HAP-1 (cell line): ENCODE data around the gene CACNA1E.

ENCODE experiments used
- DNase-seq, 2 experiments: peaks; one replicate each; pipeline ENCODE4 v3.0.0-alpha.2; 2016 to 2020; ENCODE audit warnings: low spot score in 2 of 2
- H3K27me3 ChIP-seq: fragments of 250-450 bp; sonication (Bioruptor Pico); 2 replicates; pipeline ENCODE4 v1.5.1; 2020; ENCODE audit warnings: low read depth, mild to moderate bottlenecking, moderate library complexity
- H3K36me3 ChIP-seq: fragments of 250-450 bp; sonication (Bioruptor Pico); replicated peaks from 2 replicates; pipeline ENCODE4 v1.5.1; 2020; ENCODE audit warnings: mild to moderate bottlenecking
- H3K4me1 ChIP-seq: fragments of 250-450 bp; sonication (Bioruptor Pico); 2 replicates; pipeline ENCODE4 v1.5.1; 2020; ENCODE audit warnings: mild to moderate bottlenecking
- H3K4me3 ChIP-seq: fragments of 250-450 bp; sonication (Bioruptor Pico); 2 replicates; pipeline ENCODE4 v1.5.1; 2020; ENCODE audit warnings: mild to moderate bottlenecking, moderate library complexity
- H3K9me3 ChIP-seq: fragments of 250-450 bp; sonication (Bioruptor Pico); 2 replicates; pipeline ENCODE4 v1.5.1; 2020; ENCODE audit warnings: mild to moderate bottlenecking, moderate library complexity
- in situ Hi-C: fragments of 300-500 bp; cut with MboI; formaldehyde crosslinking; loops from 3 replicates; pipeline ENCODE4 v1.14.3; 2020; ENCODE audit warnings: low sequenced_read_pairs, inconsistent platforms, mixed read lengths

CACNA1E gene

DNA sequence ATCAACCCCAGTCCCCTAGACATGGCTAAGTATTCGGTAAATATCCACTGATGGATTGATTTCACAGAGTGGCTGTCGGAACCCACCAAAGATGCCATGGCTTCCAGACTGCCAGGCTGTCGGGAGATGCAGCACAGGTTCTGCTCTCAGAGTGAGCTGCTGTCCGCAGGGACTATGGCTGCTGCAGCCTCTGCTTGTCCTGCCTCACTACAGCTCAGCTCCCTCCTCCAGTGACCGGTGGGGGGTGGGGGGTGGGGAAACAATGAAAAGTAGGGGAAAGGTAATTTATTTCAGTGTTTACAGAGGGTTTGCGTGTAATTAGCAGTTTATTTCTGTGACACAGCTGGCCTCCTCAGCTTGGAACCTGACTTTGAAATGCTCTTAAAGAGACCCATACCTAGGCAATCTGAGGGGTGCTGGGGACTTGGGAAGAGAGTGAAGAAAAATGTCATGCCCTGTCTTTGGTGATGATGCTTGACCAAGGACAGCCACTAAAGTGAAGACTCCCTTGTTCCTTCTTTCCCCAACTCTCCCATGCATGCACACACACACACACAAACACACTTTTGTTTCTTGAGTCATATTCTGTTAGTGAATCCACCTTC is 109.0 kb downstream of the CACNA1E start:
- in situ Hi-C loops, result no loop called here
- no peak for DNase-seq

DNA sequence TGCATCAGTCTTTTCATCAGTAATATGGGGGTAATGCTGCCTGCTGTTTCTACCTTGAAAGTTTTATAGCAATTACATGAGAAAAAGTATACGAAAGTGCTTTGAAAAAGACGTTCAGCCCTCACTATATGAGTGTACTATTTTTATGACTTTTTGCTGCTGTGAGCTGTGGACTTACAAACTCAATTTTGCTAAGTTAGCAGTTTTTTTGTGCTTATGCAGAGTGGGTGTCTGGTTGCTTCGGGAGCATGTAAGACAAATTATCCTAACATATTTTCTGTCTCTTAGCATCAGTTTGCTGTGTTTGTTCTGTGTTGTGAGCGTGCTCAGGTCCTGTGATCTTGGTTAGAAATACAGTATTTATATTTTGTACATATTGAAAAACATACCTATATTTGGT is 109.7 kb downstream of the CACNA1E start:
- Histone ChIP-seq H3K9me3 (no peaks in the 10 kb centered on the region), H3K27me3 (no peaks in the 10 kb centered on the region; the same call in 1 of the 2 replicates), H3K4me3 (no peak overlapping the region), H3K36me3 (no peaks in the 10 kb centered on the region), H3K4me1 (no peaks in the 10 kb centered on the region)
- in situ Hi-C loops, result no loop called here
- no peak for DNase-seq

More for the DNA sequence above, 109.0 kb downstream of the CACNA1E start:
- no peaks in the 10 kb centered on the region for H3K4me1 ChIP-seq
- no peaks in the 10 kb centered on the region for H3K9me3 ChIP-seq
- H3K27me3 ChIP-seq, result no peaks in the 10 kb centered on the region; the same call in 1 of the 2 replicates
- no peaks in the 10 kb centered on the region for H3K36me3 ChIP-seq
- H3K4me3 ChIP-seq, result no peak overlapping the region

DNA sequence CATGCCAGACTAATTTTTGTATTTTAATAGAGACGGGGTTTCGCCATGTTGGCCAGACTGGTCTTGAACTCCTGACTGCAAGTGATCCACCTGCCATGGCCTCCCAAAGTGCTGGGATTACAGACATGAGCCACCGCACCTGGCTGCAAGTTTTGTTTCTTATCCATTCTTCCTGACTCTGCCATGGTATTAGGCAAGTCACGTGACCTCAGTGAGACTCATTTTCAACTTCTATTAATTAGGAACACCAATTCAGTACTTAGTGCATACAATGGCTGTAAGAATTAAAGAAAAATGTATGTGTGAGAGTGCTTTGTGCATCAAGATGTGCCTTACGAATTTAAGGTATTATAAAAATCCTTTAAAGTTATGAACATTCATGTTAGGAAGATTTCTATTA is 111.2 kb downstream of the CACNA1E start:
- Histone ChIP-seq H3K4me3 (no peak overlapping the region), H3K4me1 (no peaks in the 10 kb centered on the region), H3K9me3 (no peaks in the 10 kb centered on the region), H3K36me3 (no peaks in the 10 kb centered on the region), H3K27me3 (no peaks in the 10 kb centered on the region; the same call in 1 of the 2 replicates)
- no peak for DNase-seq
- in situ Hi-C loops, result no loop called here

DNA sequence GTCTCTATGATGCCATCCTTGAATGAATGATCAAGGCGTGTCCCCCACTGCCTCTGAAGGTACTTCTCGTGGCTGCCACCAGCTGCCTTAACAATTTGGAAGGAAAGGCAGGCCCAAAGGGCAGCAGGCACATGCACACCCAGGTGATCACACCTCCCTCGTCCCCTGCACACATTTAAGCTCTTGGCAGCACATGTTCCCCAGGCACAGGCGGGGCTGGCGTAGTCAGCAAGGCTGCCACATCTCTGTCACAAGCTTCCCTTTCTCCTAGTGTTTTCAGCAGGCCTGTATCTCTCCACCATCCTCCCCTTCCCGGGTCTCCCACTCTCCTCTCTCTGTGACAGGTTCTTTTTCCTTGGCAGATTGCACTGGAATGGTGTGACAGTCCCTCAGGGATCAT is 111.9 kb downstream of the CACNA1E start:
- Histone ChIP-seq H3K27me3 (no peaks in the 10 kb centered on the region; the same call in 1 of the 2 replicates), H3K36me3 (no peaks in the 10 kb centered on the region), H3K4me3 (no peak overlapping the region), H3K4me1 (no peaks in the 10 kb centered on the region), H3K9me3 (no peaks in the 10 kb centered on the region)
- in situ Hi-C loops, result no loop called here
- no peak for DNase-seq

DNA sequence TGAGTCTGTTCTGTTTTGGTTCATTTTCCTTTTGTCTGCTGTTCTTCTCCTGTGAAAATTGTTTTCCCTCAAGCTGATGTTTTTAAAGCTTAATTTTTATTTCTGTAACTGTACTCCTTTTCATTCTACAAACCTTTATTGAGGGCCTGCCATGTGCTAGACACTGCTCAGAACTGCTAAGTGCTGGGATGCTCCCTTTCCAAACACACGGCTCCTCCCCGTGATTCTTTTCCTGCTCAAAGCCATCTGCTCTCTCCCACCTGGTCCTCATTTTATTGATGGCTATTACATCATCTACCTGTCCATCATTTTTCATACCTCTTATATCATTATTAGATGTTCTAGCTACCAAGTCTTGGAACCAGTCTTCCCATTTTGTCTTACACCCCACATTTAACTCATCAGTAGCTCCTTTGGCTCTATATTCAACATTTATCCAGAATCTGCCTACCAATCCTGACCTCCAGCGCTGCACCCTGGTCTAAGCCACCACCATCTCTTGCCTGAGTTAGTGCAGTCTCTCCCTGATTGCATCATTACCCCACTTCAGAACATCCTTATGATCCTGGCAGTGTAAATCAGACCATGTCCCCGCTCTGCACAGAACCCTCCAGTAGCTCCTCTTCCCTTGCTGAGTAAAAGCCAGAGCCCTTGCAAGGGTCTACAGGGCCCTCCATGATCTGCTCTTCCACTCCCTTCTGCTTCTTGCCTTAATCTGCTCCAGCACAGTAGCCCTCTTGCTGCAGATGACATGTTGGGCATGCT is 118.1 kb downstream of the CACNA1E start:
- no peaks in the 10 kb centered on the region for H3K4me1 ChIP-seq

DNA sequence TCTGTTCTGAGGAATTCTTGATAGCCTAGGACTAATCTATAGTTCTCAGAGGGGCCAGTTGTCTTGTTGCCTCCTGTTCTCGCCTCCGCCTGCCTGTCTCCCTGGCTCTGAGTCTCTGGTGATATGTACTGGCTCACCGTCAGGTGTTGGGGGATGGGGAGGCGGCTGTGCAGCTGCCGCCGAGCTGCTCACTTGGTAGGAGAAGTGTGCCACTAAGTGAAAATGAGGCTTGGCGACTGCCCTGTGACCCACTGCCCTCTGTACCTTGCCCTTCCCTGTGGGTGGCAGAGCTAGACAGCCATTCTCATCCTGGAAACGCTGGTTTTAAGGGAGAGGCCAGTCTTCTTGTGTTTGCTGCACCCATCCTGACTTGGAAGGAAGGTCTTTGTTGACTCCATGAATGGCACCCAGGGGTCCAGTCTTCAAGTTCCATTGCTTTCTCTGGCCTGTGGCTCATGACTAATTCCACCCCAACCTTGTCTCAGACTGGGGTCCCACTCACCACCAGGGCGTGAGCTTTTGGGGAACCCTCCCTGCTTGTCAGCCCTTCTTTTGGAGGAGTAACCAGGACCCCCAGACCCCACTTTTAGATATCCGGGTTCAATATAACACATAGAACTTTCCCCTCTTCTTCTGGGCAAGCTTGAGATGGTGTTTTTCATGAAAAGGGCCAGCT is 120.6 kb downstream of the CACNA1E start:
- Histone ChIP-seq H3K9me3 (no peaks in the 10 kb centered on the region), H3K27me3 (no peaks in the 10 kb centered on the region), H3K4me3 (no peak overlapping the region), H3K36me3 (no peaks in the 10 kb centered on the region), H3K4me1 (no peaks in the 10 kb centered on the region)
- no peak for DNase-seq
- in situ Hi-C loops, result no loop called here

More for the DNA sequence above, 118.1 kb downstream of the CACNA1E start:
- in situ Hi-C loops, result no loop called here
- no peak for DNase-seq
- Histone ChIP-seq H3K4me3 (no peak overlapping the region), H3K36me3 (no peaks in the 10 kb centered on the region), H3K27me3 (no peaks in the 10 kb centered on the region), H3K9me3 (no peaks in the 10 kb centered on the region)

DNA sequence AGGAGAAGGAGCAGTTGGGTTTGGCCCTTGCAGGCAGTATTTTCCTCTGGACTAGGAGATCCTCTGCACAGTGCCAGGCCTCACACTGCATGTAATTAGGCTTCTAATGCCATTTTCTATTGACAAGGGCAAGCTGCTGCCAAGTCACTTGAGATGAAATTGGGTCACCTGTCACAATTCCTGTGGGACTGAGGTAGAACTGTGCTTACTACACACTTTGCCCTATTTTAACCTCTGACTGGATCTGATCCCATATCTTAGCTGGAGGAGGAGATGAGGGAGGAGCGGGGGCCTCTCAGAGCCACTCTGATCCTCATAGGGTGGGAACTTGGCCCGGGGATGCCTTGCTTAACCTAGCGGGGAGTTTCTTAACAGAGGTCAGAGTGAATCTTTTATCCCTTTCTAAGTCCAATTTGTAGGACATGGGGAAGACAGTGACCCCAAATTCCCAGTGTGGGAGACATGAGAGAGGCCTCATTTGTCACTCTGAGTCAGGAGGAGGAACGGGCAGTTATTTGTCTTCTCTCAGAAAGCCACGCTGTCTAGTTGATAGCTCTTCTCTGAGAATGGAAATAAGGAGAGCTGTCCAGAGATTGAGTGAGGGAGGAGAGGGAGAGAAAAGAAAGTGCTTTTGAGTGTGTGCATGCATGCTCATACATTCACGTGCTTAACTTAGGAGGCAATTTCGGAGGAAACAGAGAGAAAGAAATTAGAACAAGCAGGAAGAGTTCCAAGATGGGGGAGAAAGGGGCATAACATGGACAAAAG is 121.3 kb downstream of the CACNA1E start:
- DNase-seq, result no peak

DNA sequence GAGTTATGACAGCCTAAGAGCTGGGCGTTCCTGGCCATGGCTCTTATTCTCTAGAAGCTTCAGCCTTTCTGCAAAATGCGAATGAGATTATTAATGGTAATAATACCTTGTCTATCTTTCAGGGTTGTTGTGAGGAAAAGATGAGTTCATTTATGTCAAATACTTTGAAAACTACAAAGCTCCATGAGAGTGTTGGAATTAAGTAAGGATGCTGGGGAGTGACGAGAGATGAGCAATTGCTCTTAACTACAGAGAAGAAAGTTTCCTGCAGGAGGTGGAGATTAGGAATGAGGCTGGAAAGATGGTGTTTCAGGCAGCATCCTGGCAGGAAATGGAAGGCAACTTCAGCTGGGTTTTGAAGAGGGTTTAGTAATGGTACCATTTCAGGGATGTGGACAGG is 124.2 kb downstream of the CACNA1E start:
- Histone ChIP-seq H3K9me3 (no peaks in the 10 kb centered on the region), H3K4me3 (no peak overlapping the region), H3K27me3 (no peaks in the 10 kb centered on the region), H3K36me3 (no peaks in the 10 kb centered on the region), H3K4me1 (no peaks in the 10 kb centered on the region)
- in situ Hi-C loops, result no loop called here
- no peak for DNase-seq

More for the DNA sequence above, 121.3 kb downstream of the CACNA1E start:
- H3K4me1 ChIP-seq, result no peaks in the 10 kb centered on the region
- in situ Hi-C loops, result no loop called here
- H3K4me3 ChIP-seq, result no peak overlapping the region
- H3K27me3 ChIP-seq, result no peaks in the 10 kb centered on the region
- H3K9me3 ChIP-seq, result no peaks in the 10 kb centered on the region
- H3K36me3 ChIP-seq, result no peaks in the 10 kb centered on the region

DNA sequence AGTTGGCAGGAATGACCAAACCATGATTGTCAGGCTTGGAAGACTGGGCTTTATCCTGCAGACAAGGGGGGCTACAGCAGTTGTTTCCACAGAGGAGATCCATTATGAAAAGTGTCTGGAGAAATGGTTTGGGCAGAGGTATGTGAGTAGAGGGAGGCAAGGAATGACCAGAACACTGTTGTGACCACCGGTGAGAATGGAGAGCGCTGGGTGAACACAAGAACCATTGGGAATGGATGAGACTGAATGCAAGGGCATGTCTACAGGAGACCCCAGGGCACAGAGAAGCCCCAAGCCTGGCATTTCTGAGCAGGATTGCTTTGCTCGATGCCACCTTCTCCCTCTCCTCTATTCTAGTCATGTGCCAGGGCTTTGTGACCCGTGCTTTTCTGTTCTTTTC is 125.1 kb downstream of the CACNA1E start:
- Histone ChIP-seq H3K36me3 (no peaks in the 10 kb centered on the region), H3K4me3 (no peak overlapping the region), H3K27me3 (no peaks in the 10 kb centered on the region), H3K9me3 (no peaks in the 10 kb centered on the region), H3K4me1 (no peaks in the 10 kb centered on the region)
- no peak for DNase-seq
- in situ Hi-C loops, result no loop called here

DNA sequence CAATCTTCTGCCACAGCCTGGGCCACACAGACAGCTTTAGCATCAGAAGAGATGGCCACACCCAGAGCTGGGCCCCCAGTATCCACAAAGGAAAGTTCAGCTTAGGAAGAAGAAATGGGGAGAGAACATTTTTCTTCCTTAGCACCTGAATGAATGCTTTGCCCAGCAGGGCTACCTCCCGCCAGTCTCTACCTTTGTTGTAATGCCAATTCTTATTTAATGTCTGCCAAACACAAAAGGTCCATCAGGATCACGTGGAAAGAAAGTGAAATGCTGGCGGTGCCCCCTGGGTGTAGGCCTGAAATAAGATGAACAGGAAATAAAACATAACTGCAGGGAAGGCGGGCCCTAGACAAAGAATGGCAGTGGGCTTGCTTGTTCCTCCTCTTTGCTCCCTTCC is 125.6 kb downstream of the CACNA1E start:
- Histone ChIP-seq H3K4me3 (no peak overlapping the region), H3K27me3 (no peaks in the 10 kb centered on the region), H3K9me3 (no peaks in the 10 kb centered on the region), H3K4me1 (no peaks in the 10 kb centered on the region), H3K36me3 (no peaks in the 10 kb centered on the region)
- no peak for DNase-seq
- in situ Hi-C loops, result no loop called here

DNA sequence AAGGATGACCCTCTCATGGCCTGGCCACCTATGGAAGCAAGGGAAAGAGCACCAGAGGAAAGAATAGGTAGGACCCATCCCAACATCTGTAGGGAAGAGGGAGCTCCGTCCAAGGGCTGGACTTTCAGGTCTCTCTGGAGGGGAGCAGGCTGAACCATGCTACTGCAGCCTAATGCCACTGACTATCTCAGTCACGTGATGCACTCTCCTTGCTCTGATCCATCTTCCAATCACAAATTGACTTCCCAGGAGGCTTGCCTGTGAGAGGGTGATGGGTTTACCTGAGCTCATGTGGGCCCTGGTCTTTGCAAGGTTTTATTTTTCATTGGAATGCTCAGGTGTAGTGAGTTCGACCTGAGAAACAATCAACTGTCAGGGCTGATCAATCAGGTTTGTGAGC is 128.8 kb downstream of the CACNA1E start:
- H3K27me3 ChIP-seq, result no peaks in the 10 kb centered on the region
- no peaks in the 10 kb centered on the region for H3K36me3 ChIP-seq
- no peak for DNase-seq
- in situ Hi-C loops, result no loop called here
- H3K9me3 ChIP-seq, result no peaks in the 10 kb centered on the region
- H3K4me3 ChIP-seq, result no peak overlapping the region
- H3K4me1 ChIP-seq, result no peaks in the 10 kb centered on the region

DNA sequence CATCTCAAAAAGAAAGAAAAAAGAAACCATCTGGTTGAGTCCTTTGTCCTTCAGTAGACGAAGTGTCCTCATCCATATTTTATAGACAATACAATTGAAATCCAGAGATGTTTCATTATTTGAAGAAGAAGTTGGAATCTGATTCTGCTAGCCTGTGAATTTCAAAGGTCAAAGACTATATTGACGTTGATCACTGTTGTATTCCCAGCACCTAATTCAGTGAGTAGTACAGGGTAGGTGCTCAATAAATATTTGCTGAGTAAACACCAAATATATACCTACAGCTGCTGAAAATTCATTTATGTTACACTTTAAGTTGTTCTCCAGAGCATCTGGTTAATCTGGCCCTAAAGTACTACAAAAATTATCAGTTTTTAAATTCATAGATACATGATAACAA is 135.2 kb downstream of the CACNA1E start:
- Histone ChIP-seq H3K9me3 (no peaks in the 10 kb centered on the region), H3K4me1 (no peaks in the 10 kb centered on the region), H3K4me3 (no peak overlapping the region), H3K27me3 (no peaks in the 10 kb centered on the region), H3K36me3 (no peaks in the 10 kb centered on the region)
- in situ Hi-C loops, result no loop called here
- DNase-seq, result no peak

DNA sequence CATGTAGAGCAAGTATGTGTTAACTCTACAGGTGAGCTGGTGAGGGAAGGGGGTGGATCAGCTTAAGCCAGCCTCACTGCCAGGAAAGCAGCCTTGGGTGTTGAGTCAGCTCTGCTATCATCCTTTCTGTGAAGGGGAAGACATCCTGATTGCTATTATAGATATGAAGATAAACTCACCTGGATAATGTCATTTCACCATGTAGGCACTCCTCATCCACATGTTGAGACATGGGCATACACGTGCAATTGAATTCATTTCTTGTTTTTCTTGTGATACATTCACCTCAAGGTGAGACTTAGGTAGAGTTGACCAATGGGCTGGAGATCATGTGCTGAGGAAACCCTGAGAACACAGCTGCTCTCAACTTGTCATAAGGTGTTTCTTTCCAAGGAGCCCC is 136.9 kb downstream of the CACNA1E start:
- in situ Hi-C loops, result no loop called here
- Histone ChIP-seq H3K36me3 (no peaks in the 10 kb centered on the region), H3K4me1 (no peaks in the 10 kb centered on the region), H3K4me3 (no peak overlapping the region), H3K9me3 (no peaks in the 10 kb centered on the region), H3K27me3 (no peaks in the 10 kb centered on the region)
- no peak for DNase-seq
